Measurements from ENCODE around the gene ZP2.
"Not testable (repeated sequence)": the region's sequence is repeated elsewhere in the genome, so short reads cannot be mapped to it uniquely, and the experiment has no call there.

Gene ZP2

GRCh38 chr16:21175397-21175796 lies 36.0 kb downstream of the ZP2 start:
- no peak for DNase-seq (ENCODE audit: low read depth, low spot score)

- no peak for DNase-seq (ENCODE audit: low read depth, low spot score)
These were observed 38.7 kb downstream of the ZP2 start for GRCh38 chr16:21172650-21173049.

GRCh38 chr16:21170116-21170515 lies 41.3 kb downstream of the ZP2 start:
- not testable (repeated sequence) for DNase-seq (ENCODE audit: low read depth, low spot score)

- DNase-seq (ENCODE audit: low read depth, low spot score): no peak
These were observed 42.0 kb downstream of the ZP2 start for GRCh38 chr16:21169249-21169981.

- no peak for DNase-seq (ENCODE audit: low read depth, low spot score)
These were observed 43.3 kb downstream of the ZP2 start for GRCh38 chr16:21167929-21168602.

- DNase-seq (ENCODE audit: low read depth, low spot score): no peak
These were observed 44.0 kb downstream of the ZP2 start for GRCh38 chr16:21167360-21167759.

GRCh38 chr16:21166561-21166961 lies 44.8 kb downstream of the ZP2 start:
- DNase-seq (ENCODE audit: low read depth, low spot score): no peak

- DNase-seq (ENCODE audit: low read depth, low spot score): no peak
These were observed 46.7 kb downstream of the ZP2 start for GRCh38 chr16:21164521-21165168.

GRCh38 chr16:21163576-21163975 lies 47.8 kb downstream of the ZP2 start:
- DNase-seq (ENCODE audit: low read depth, low spot score): no peak

GRCh38 chr16:21162661-21163151 lies 48.7 kb downstream of the ZP2 start:
- no peak for DNase-seq (ENCODE audit: low read depth, low spot score)

GRCh38 chr16:21161211-21161610 lies 50.2 kb downstream of the ZP2 start:
- no peak for DNase-seq (ENCODE audit: low read depth, low spot score)

- no peak for DNase-seq (ENCODE audit: low read depth, low spot score)
These were observed 51.1 kb downstream of the ZP2 start for GRCh38 chr16:21160276-21160675.

- no peak for DNase-seq (ENCODE audit: low read depth, low spot score)
These were observed 52.0 kb downstream of the ZP2 start for GRCh38 chr16:21159281-21159951.

- peak; percentile 54 for DNase-seq (ENCODE audit: low read depth, low spot score)
These were observed 52.9 kb downstream of the ZP2 start, which contains the start of gene LDAF1 for GRCh38 chr16:21158208-21159110. LDAF1 (plus strand) TSS chr16:21158674; CDS start chr16:21161183, 2,509 bp downstream.

- no peak for DNase-seq (ENCODE audit: low read depth, low spot score)
These were observed 53.7 kb downstream of the ZP2 start for GRCh38 chr16:21157632-21158031.

GRCh38 chr16:21156767-21157467 lies 54.5 kb downstream of the ZP2 start:
- DNase-seq (ENCODE audit: low read depth, low spot score): no peak

GRCh38 chr16:21156011-21156410 lies 55.4 kb downstream of the ZP2 start:
- not testable (repeated sequence) for DNase-seq (ENCODE audit: low read depth, low spot score)

GRCh38 chr16:21153124-21153729 lies 58.1 kb downstream of the ZP2 start:
- not testable (repeated sequence) for DNase-seq (ENCODE audit: low read depth, low spot score)

GRCh38 chr16:21152160-21153030 lies 59.0 kb downstream of the ZP2 start:
- not testable (repeated sequence) for DNase-seq (ENCODE audit: low read depth, low spot score)
